ENCODE data around the gene TBC1D5.

- TF ChIP-seq CTCF (IDR thresholded peaks at IDR 0.05 in 8 of 11, conservative IDR thresholded peaks at IDR 0.05 in 3 of 11), result no peak
- no peak for TF ChIP-seq POLR2A (IDR thresholded peaks at IDR 0.05)
These were observed 319.8 kb downstream of the TBC1D5 start for GRCh38 chr3:17422636-17423035.
